MM.1S (cell line): ENCODE measurements around the gene TIMM44.

Source experiments
- DNase-seq: peaks from one replicate; pipeline ENCODE4 v3.0.0-alpha.2; 2015
- H2AFZ ChIP-seq: fragments of 300-600 bp; sonication (generic); 2 replicates; pipeline ENCODE4 v1.6.0; 2016; ENCODE audit warnings: antibody characterized with exemption, low read length
- H3F3A ChIP-seq: fragments of 300-600 bp; sonication (generic); 2 replicates; pipeline ENCODE4 v1.6.1; 2016; ENCODE audit warnings: mild to moderate bottlenecking, antibody characterized with exemption, low read length, moderate library complexity, mixed read lengths; ENCODE audit not compliant: insufficient read depth
- H3K27ac ChIP-seq: fragments of 300-600 bp; sonication (generic); 2 replicates; pipeline ENCODE4 v1.5.1; 2016; ENCODE audit warnings: mild to moderate bottlenecking, low read length
- H3K27me3 ChIP-seq: fragments of 300-600 bp; sonication (generic); replicated peaks from 2 replicates; pipeline ENCODE4 v1.6.0; 2016; ENCODE audit warnings: low read length; ENCODE audit not compliant: insufficient read depth
- H3K36me3 ChIP-seq: fragments of 300-600 bp; sonication (generic); replicated peaks from 2 replicates; pipeline ENCODE4 v1.6.1; 2016; ENCODE audit warnings: mild to moderate bottlenecking, low read length, mixed read lengths; ENCODE audit not compliant: insufficient read depth
- H3K4me1 ChIP-seq: fragments of 300-600 bp; sonication (generic); 2 replicates; pipeline ENCODE4 v1.6.1; 2016; ENCODE audit warnings: low read length, mixed read lengths
- H3K4me2 ChIP-seq: fragments of 300-600 bp; sonication (generic); 2 replicates; pipeline ENCODE4 v1.6.0; 2016; ENCODE audit warnings: low read depth, low read length
- H3K4me3 ChIP-seq: fragments of 300-600 bp; sonication (generic); 2 replicates; pipeline ENCODE4 v1.5.1; 2016; ENCODE audit warnings: low read length, mixed read lengths
- H3K79me2 ChIP-seq: fragments of 300-600 bp; sonication (generic); 2 replicates; pipeline ENCODE4 v1.6.1; 2016; ENCODE audit warnings: mixed run types, low read length, mixed read lengths
- H3K9ac ChIP-seq: fragments of 300-600 bp; sonication (generic); 2 replicates; pipeline ENCODE4 v1.6.1; 2016; ENCODE audit warnings: low read length, mixed read lengths
- H3K9me2 ChIP-seq: fragments of 300-600 bp; sonication (generic); replicated peaks from 2 replicates; pipeline ENCODE4 v1.6.1; 2016; ENCODE audit warnings: mild to moderate bottlenecking, low read length, mixed read lengths; ENCODE audit not compliant: insufficient read depth
- H3K9me3 ChIP-seq: fragments of 300-600 bp; sonication (generic); replicated peaks from 2 replicates; pipeline ENCODE4 v1.6.1; 2016; ENCODE audit warnings: mild to moderate bottlenecking, low read length, mixed read lengths; ENCODE audit not compliant: insufficient read depth
- H4K20me1 ChIP-seq: fragments of 300-600 bp; sonication (generic); 2 replicates; pipeline ENCODE4 v1.6.1; 2016; ENCODE audit warnings: mild to moderate bottlenecking, low read length, moderate library complexity, mixed read lengths; ENCODE audit not compliant: insufficient read depth
- CTCF ChIP-seq: fragments of 300-600 bp; sonication (generic); IDR thresholded peaks from 2 replicates; pipeline ENCODE4 v1.5.1; 2016; ENCODE audit warnings: antibody characterized with exemption, low read length, mixed read lengths
- EZH2 ChIP-seq: fragments of 300-600 bp; sonication (generic); optimal IDR thresholded peaks from 2 replicates; pipeline ENCODE3; 2017; ENCODE audit warnings: low read depth, mild to moderate bottlenecking, antibody characterized with exemption, low read length, mixed read lengths
- EZH2phosphoT487 ChIP-seq: fragments of 300-600 bp; sonication (generic); IDR thresholded peaks from 2 replicates; pipeline ENCODE4 v1.6.1; 2018; ENCODE audit warnings: antibody characterized with exemption, low read length

The TIMM44 gene

GRCh38 chr19:7908742-7909461 is 34.6 kb downstream of the TIMM44 start:
- Histone ChIP-seq H3K79me2 (peaks cover 55% of the 10 kb centered on the region), H3K9me2 (no peaks in the 10 kb centered on the region), H3K4me3 (no peak overlapping the region), H3F3A (no peaks in the 10 kb centered on the region), H3K9ac (no peak overlapping the region), H2AFZ (no peak overlapping the region), H3K27ac (no peak overlapping the region), H3K4me1 (0 out of 2 replicates have a peak, but pooled peaks cover 9% of the 10 kb centered on the region), H4K20me1 (peaks cover 25% of the 10 kb centered on the region), H3K36me3 (no peaks in the 10 kb centered on the region; the same call in 1 of the 2 replicates), H3K9me3 (no peaks in the 10 kb centered on the region), H3K27me3 (no peaks in the 10 kb centered on the region), H3K4me2 (no peak overlapping the region)
- TF ChIP-seq EZH2 (no peak), CTCF (no peak), EZH2phosphoT487 (no peak)
- no peak for DNase-seq

- no peaks in the 10 kb centered on the region for H3F3A ChIP-seq
- H3K79me2 ChIP-seq = peaks cover 55% of the 10 kb centered on the region
- no peaks in the 10 kb centered on the region for H3K27me3 ChIP-seq
- 0 out of 2 replicates have a peak, but pooled peaks cover 9% of the 10 kb centered on the region for H3K4me1 ChIP-seq
- H3K4me3 ChIP-seq = no peak overlapping the region
- no peak for DNase-seq
- no peak overlapping the region for H3K9ac ChIP-seq
- no peak overlapping the region for H3K27ac ChIP-seq
- H2AFZ ChIP-seq = no peak overlapping the region
- no peak for TF ChIP-seq EZH2
- TF ChIP-seq EZH2phosphoT487 = no peak
- TF ChIP-seq CTCF = no peak
- H3K36me3 ChIP-seq = no peaks in the 10 kb centered on the region; the same call in 1 of the 2 replicates
- H4K20me1 ChIP-seq = peaks cover 25% of the 10 kb centered on the region
- H3K4me2 ChIP-seq = no peak overlapping the region
- no peaks in the 10 kb centered on the region for H3K9me3 ChIP-seq
- H3K9me2 ChIP-seq = no peaks in the 10 kb centered on the region
Observed at GRCh38 chr19:7908078-7908699, 35.3 kb downstream of the TIMM44 start.

GRCh38 chr19:7907544-7907943 is 35.9 kb downstream of the TIMM44 start:
- Histone ChIP-seq H3K27ac (no peak overlapping the region), H3K27me3 (no peaks in the 10 kb centered on the region; the same call in 1 of the 2 replicates), H3K4me1 (peaks cover 12% of the 10 kb centered on the region; the same call in 1 of the 2 replicates), H3K4me2 (no peak overlapping the region), H3K9ac (no peak overlapping the region), H3K79me2 (peaks cover 59% of the 10 kb centered on the region), H3K36me3 (no peaks in the 10 kb centered on the region; the same call in 1 of the 2 replicates), H3K9me2 (no peaks in the 10 kb centered on the region), H3K4me3 (no peak overlapping the region), H3F3A (no peaks in the 10 kb centered on the region), H4K20me1 (peaks cover 25% of the 10 kb centered on the region), H3K9me3 (no peaks in the 10 kb centered on the region), H2AFZ (no peak overlapping the region)
- TF ChIP-seq CTCF = no peak
- TF ChIP-seq EZH2 = no peak
- TF ChIP-seq EZH2phosphoT487 = no peak
- no peak for DNase-seq
